GM18520 (cell line): ENCODE data around the gene DNAH17.
A peak's percentile ranks its signal among the peaks of the same experiment; 100 is the strongest.

Source experiments
- ATAC-seq: cut with Tn5 transposase; IDR thresholded peaks from one replicate; pipeline ENCODE4 v1.9.1; 2021; ENCODE audit not compliant: unreplicated experiment

DNAH17 gene

GRCh38 chr17:78378225-78379130, 198.7 kb downstream of the DNAH17 start, which contains the start of gene PGS1:
Gene PGS1 (plus strand): TSS chr17:78378649. CDS start chr17:78378666, 17 bp downstream.
- ATAC-seq = peak; percentile 52

- ATAC-seq = no peak
Measured at GRCh38 chr17:78377858-78378224, 199.4 kb downstream of the DNAH17 start.

GRCh38 chr17:78376161-78376560, 201.0 kb downstream of the DNAH17 start:
- ATAC-seq = no peak

GRCh38 chr17:78375401-78376151, 201.6 kb downstream of the DNAH17 start:
- no peak for ATAC-seq

- ATAC-seq = no peak
Measured at GRCh38 chr17:78374631-78375274, 202.4 kb downstream of the DNAH17 start.

GRCh38 chr17:78374189-78374588, 203.0 kb downstream of the DNAH17 start:
- ATAC-seq = no peak
